B cell (primary cell): ENCODE results near the gene ENOX1. TPM values are rescaled to one million over a fixed set of nuclear protein-coding genes. Genes with fewer than 3 reads are reported as not detected.

Source experiments
- ATAC-seq: fragments of 200-7000 bp; cut with Tn5 transposase; one replicate; pipeline ENCODE4 v1.10.0; 2021; ENCODE audit warnings: low read depth, mild to moderate bottlenecking, moderate number of reproducible peaks, moderate library complexity
- CTCF ChIA-PET: fragments of 350-600 bp; sonication (Branson Sonifier 250); formaldehyde crosslinking; loops from one replicate; lab custom pipeline; 2021; ENCODE audit warnings: antibody characterized with exemption, inconsistent platforms; lab: Charles Lee
- POLR2A ChIA-PET: fragments of 350-600 bp; sonication (Branson Sonifier 250); formaldehyde crosslinking; loops from one replicate; lab custom pipeline; 2021; ENCODE audit warnings: antibody characterized with exemption; lab: Charles Lee
- DNase-seq: peaks from one replicate; pipeline ENCODE4 v3.0.0; 2013
- H2AFZ ChIP-seq: 2 replicates; pipeline ENCODE4 v1.6.1; 2012; ENCODE audit warnings: mild to moderate bottlenecking, low read depth, low read length; ENCODE audit not compliant: insufficient read depth, poor library complexity, severe bottlenecking
- H3K27ac ChIP-seq, 2 donors: 1 replicate in 1 of 2; 2 replicates in 1 of 2; pipeline ENCODE4 v1.5.1; 2012 to 2013; ENCODE audit warnings: low read length in 2 of 2, mild to moderate bottlenecking in 2 of 2, moderate library complexity in 1 of 2
- H3K27me3 ChIP-seq, 4 experiments: fragments of 200-600 bp in 1 of 4; sonication (generic) in 1 of 4; replicated peaks in 1 of 4; 1 replicate in 2 of 4; 2 replicates in 2 of 4; pipeline versions ENCODE4 v1.6.1 to v1.7.0; 2013 to 2016; ENCODE audit warnings: low read length in 3 of 4, mild to moderate bottlenecking in 2 of 4, mixed read lengths in 1 of 4, moderate library complexity in 1 of 4; ENCODE audit not compliant: insufficient read depth in 4 of 4, control insufficient read depth in 3 of 4; ENCODE audit errors: control extremely low read depth in 1 of 4
- H3K36me3 ChIP-seq, 2 experiments: replicated peaks in 1 of 2; 1 replicate in 1 of 2; 2 replicates in 1 of 2; pipeline versions ENCODE4 v1.6.1 to v1.7.1; 2013; ENCODE audit warnings: low read length in 1 of 2; ENCODE audit not compliant: insufficient read depth in 2 of 2, control insufficient read depth in 1 of 2; ENCODE audit errors: control extremely low read depth in 1 of 2, extremely low read depth in 1 of 2
- H3K4me1 ChIP-seq, 2 donors: fragments of 200-600 bp in 1 of 2; sonication (generic) in 1 of 2; 1 replicate in 1 of 2; 2 replicates in 1 of 2; pipeline versions ENCODE4 v1.5.1 to v1.6.1; 2013 to 2017; ENCODE audit warnings: low read length in 2 of 2; ENCODE audit not compliant: control insufficient read depth in 2 of 2, insufficient read depth in 2 of 2
- H3K4me2 ChIP-seq: replicated peaks from 2 replicates; pipeline ENCODE3; 2012; ENCODE audit warnings: mild to moderate bottlenecking, low read depth, low read length; ENCODE audit not compliant: poor library complexity, severe bottlenecking
- H3K4me3 ChIP-seq, 5 experiments: fragments of 200-600 bp in 1 of 5; sonication (generic) in 1 of 5; 1 replicate in 3 of 5; 2 replicates in 2 of 5; pipeline versions ENCODE4 v1.5.1 to v1.7.0; 2011 to 2016; ENCODE audit warnings: low read length in 4 of 5, mild to moderate bottlenecking in 4 of 5, low read depth in 2 of 5, control low read depth in 1 of 5, moderate library complexity in 1 of 5; ENCODE audit not compliant: insufficient read depth in 1 of 5; ENCODE audit errors: control extremely low read depth in 1 of 5, extremely low read depth in 1 of 5
- H3K79me2 ChIP-seq: fragments of 200-600 bp; sonication (generic); one replicate; pipeline ENCODE4 v1.6.0; 2016; ENCODE audit warnings: low read length; ENCODE audit not compliant: control insufficient read depth, insufficient read depth
- H3K9ac ChIP-seq: fragments of 200-600 bp; sonication (generic); 2 replicates; pipeline ENCODE4 v1.6.1; 2017; ENCODE audit warnings: mild to moderate bottlenecking, low read length, moderate library complexity
- H3K9me3 ChIP-seq, 3 donors: one replicate each; pipeline versions ENCODE4 v1.6.1 to v1.7.1; 2013; ENCODE audit warnings: low read length in 2 of 3; ENCODE audit not compliant: control insufficient read depth in 2 of 3, insufficient read depth in 1 of 3; ENCODE audit errors: control extremely low read depth in 1 of 3
- H4K20me1 ChIP-seq: 2 replicates; pipeline ENCODE4 v1.6.0; 2012; ENCODE audit warnings: mild to moderate bottlenecking, low read length; ENCODE audit not compliant: insufficient read depth, control insufficient read depth, poor library complexity, severe bottlenecking
- H3K27ac Mint-ChIP-seq: one replicate; pipeline ENCODE4 v1.8.0; 2021; ENCODE audit warnings: mixed read lengths
- H3K27me3 Mint-ChIP-seq: one replicate; pipeline ENCODE4 v1.8.0; 2021; ENCODE audit warnings: mixed read lengths
- H3K4me1 Mint-ChIP-seq: one replicate; pipeline ENCODE4 v1.8.0; 2021; ENCODE audit warnings: mixed read lengths
- H3K4me3 Mint-ChIP-seq: one replicate; pipeline ENCODE4 v1.8.0; 2021; ENCODE audit warnings: mixed read lengths
- H3K9me3 Mint-ChIP-seq: one replicate; pipeline ENCODE4 v1.8.0; 2022; ENCODE audit warnings: mixed read lengths; ENCODE audit not compliant: insufficient read depth
- EZH2 ChIP-seq: IDR thresholded peaks from 2 replicates; pipeline ENCODE4 v1.6.1; 2012; ENCODE audit warnings: borderline replicate concordance, low read depth, mild to moderate bottlenecking, moderate library complexity, low read length; ENCODE audit not compliant: insufficient read depth, poor library complexity, severe bottlenecking
- WGBS: methylation state at CpG from one replicate; pipeline ENCODE4 v1.1.5; 2013; ENCODE audit warnings: missing lambda C conversion rate; ENCODE audit not compliant: insufficient coverage; 5-methylcytosine and 5-hydroxymethylcytosine counted together
- intact Hi-C: fragments of 100-400 bp; cut with micrococcal nuclease; formaldehyde crosslinking; loops from one replicate; pipeline ENCODE4 v1.10.0; 2022
- polyA plus RNA-seq: library from polyadenylated mRNA; depleted of rRNA; stranded (reverse); fragments of >200 nt; gene quantifications from 2 replicates; pipeline ENCODE4 v1.2.3, GENCODE V29; 2012
- total RNA-seq, 2 donors: library from RNA; stranded (reverse); fragments of 120-200 nt in 1 of 2; gene quantifications; 1 replicate in 1 of 2; 2 replicates in 1 of 2; pipeline versions ENCODE4 v1.2.3 to v1.2.4, GENCODE V29; 2013 to 2022
- TF ChIP-seq, protein P1 (sequence below): fragments of 200-600 bp; IDR thresholded peaks from one replicate; pipeline ENCODE4 v1.8.0; 2022; ENCODE audit warnings: antibody characterized with exemption, mild to moderate bottlenecking

ENOX1 gene
- total and polyA plus RNA-seq, 2 donors (not counting 1 experiment from before 2014, with no cell fraction given), result not detected

DNA sequence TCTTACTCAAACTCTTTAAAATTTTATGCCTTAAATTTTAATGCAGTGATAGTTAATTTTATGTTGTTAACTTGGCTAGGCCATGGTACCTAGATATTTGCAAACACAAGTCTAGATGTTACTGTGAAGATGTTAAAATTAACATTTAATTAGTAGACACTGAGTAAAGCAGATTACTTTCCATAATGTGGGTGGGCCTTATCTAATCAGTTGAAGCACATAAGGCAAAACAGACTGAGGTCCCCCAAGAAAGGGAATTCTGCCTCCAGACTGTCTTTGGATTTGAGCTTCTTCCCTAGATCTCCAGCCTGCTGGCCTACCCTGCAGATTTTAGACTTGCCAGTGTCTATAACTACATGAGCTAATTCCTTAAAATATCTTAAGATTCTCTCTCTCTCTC lies 294.0 kb downstream of the ENOX1 start:
- H3K27me3 Mint-ChIP-seq, result no peaks in the 10 kb centered on the region
- no peak overlapping the region for H3K4me3 ChIP-seq
- H3K36me3 ChIP-seq, result no peaks in the 10 kb centered on the region
- H3K27ac ChIP-seq, result no peak overlapping the region
- no peak for TF ChIP-seq EZH2
- TF ChIP-seq, protein P1, sequence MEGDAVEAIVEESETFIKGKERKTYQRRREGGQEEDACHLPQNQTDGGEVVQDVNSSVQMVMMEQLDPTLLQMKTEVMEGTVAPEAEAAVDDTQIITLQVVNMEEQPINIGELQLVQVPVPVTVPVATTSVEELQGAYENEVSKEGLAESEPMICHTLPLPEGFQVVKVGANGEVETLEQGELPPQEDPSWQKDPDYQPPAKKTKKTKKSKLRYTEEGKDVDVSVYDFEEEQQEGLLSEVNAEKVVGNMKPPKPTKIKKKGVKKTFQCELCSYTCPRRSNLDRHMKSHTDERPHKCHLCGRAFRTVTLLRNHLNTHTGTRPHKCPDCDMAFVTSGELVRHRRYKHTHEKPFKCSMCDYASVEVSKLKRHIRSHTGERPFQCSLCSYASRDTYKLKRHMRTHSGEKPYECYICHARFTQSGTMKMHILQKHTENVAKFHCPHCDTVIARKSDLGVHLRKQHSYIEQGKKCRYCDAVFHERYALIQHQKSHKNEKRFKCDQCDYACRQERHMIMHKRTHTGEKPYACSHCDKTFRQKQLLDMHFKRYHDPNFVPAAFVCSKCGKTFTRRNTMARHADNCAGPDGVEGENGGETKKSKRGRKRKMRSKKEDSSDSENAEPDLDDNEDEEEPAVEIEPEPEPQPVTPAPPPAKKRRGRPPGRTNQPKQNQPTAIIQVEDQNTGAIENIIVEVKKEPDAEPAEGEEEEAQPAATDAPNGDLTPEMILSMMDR, result no peak
- no peaks in the 10 kb centered on the region for H3K27me3 ChIP-seq
- no peak overlapping the region for H3K4me2 ChIP-seq
- H3K4me3 Mint-ChIP-seq, result no peak overlapping the region
- POLR2A ChIA-PET, result no interaction called here
- H3K79me2 ChIP-seq, result no peaks in the 10 kb centered on the region
- no peaks in the 10 kb centered on the region for H3K9me3 Mint-ChIP-seq
- ATAC-seq (no peak), DNase-seq (no peak)
- no peak overlapping the region for H2AFZ ChIP-seq
- H3K4me1 ChIP-seq, result no peaks in the 10 kb centered on the region
- intact Hi-C loops, result no loop called here
- no peaks in the 10 kb centered on the region for H3K4me1 Mint-ChIP-seq
- H3K9ac ChIP-seq, result no peak overlapping the region
- CTCF ChIA-PET, result no interaction called here
- H4K20me1 ChIP-seq, result no peaks in the 10 kb centered on the region
- no peaks in the 10 kb centered on the region for H3K9me3 ChIP-seq
- no peak overlapping the region for H3K27ac Mint-ChIP-seq

DNA sequence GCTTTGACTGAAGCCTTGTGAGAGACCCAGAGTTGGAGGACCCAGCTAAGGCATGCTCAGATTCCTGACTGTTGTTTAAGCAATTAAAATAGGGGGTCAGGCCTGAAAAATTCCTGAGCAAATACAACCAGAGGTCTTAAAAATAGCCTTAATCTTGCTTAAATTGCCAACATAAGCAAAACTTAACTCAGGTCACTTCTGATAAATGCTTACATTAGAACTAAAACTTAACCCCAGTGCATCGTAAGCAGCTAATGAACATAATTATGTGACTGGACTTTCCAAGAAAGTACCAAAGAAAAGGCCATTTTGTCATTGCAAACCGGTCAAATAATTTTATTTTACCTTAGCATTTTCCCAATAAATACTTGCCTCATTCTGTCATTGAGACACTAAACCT lies 294.5 kb downstream of the ENOX1 start:
- Mint-ChIP-seq H3K4me1 (no peaks in the 10 kb centered on the region), H3K27me3 (no peaks in the 10 kb centered on the region), H3K27ac (no peak overlapping the region), H3K4me3 (no peak overlapping the region), H3K9me3 (no peaks in the 10 kb centered on the region)
- H3K79me2 ChIP-seq, result no peaks in the 10 kb centered on the region
- H3K4me3 ChIP-seq, result no peak overlapping the region
- ChIA-PET POLR2A (no interaction called here), CTCF (no interaction called here)
- intact Hi-C loops, result no loop called here
- H3K9me3 ChIP-seq, result no peaks in the 10 kb centered on the region
- no peaks in the 10 kb centered on the region for H3K4me1 ChIP-seq
- TF ChIP-seq EZH2, result no peak
- TF ChIP-seq, protein P1, result no peak
- H3K27ac ChIP-seq, result no peak overlapping the region
- H2AFZ ChIP-seq, result no peak overlapping the region
- ATAC-seq (no peak), DNase-seq (no peak)
- no peaks in the 10 kb centered on the region for H3K27me3 ChIP-seq
- WGBS, result 92% methylated on average over 2 of the region's 2 CpGs
- no peaks in the 10 kb centered on the region for H3K36me3 ChIP-seq
- no peak overlapping the region for H3K9ac ChIP-seq
- H4K20me1 ChIP-seq, result no peaks in the 10 kb centered on the region
- H3K4me2 ChIP-seq, result no peak overlapping the region
